ENCODE data around the gene TCN1.

DNA sequence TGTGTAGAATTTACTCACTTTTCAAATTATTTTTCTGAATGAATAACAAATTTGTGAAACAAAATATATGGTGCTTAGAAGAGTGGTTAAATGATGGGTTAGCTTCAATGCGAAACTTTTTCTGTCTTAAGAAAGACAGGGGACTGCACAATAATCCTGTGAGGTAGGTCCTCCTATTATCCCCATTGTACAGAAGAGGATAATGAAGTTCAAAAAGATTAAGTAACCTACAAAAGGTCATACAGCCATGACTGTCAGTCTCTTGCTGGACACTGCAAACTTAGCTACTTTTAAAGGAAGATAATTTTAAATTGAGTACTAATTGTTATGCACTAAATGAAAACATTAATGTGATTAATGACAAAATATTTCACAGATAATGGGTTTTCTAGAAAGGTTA is 17.3 kb upstream of the TCN1 start:
- TF ChIP-seq, protein P1, sequence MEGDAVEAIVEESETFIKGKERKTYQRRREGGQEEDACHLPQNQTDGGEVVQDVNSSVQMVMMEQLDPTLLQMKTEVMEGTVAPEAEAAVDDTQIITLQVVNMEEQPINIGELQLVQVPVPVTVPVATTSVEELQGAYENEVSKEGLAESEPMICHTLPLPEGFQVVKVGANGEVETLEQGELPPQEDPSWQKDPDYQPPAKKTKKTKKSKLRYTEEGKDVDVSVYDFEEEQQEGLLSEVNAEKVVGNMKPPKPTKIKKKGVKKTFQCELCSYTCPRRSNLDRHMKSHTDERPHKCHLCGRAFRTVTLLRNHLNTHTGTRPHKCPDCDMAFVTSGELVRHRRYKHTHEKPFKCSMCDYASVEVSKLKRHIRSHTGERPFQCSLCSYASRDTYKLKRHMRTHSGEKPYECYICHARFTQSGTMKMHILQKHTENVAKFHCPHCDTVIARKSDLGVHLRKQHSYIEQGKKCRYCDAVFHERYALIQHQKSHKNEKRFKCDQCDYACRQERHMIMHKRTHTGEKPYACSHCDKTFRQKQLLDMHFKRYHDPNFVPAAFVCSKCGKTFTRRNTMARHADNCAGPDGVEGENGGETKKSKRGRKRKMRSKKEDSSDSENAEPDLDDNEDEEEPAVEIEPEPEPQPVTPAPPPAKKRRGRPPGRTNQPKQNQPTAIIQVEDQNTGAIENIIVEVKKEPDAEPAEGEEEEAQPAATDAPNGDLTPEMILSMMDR (IDR thresholded peaks at IDR 0.05) = no peak
- TF ChIP-seq POLR2AphosphoS5 (IDR thresholded peaks at IDR 0.05) = no peak
- TF ChIP-seq EP300 (IDR thresholded peaks at IDR 0.05) = no peak
- TF ChIP-seq POLR2A (IDR thresholded peaks at IDR 0.05) = no peak

All from upper lobe of left lung (tissue), 4 donors.